Measurements from ENCODE around the gene MAGI2.

The MAGI2 gene

DNA sequence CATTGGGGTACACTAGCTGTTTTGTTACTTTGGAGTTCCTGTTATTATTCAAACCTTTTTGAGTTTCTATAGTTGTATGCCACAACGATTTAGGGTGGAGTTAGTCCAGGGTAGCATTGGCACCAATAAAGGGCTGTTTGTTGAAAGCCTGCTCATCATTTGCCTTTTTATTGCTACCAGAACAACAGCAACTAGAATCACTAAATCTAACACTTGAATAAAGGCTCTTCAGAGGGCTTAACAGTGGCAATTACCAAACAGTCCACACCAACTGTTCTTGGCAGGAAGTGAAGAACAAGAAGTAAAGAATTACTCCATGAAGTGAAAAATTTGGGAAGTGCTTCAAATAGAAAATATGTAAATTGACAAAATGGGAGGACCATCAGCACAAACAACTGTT, 1033.5 kb downstream of the MAGI2 start:
- ChIA-PET CTCF (no interaction called here), POLR2A (no interaction called here)
- DNase-seq (ENCODE audit: extremely low spot score): no peak
- no peak for TF ChIP-seq CTCF (IDR thresholded peaks at IDR 0.05; ENCODE audit: control extremely low read depth, extremely low read depth, low read depth, missing control alignments)

- no peak for DNase-seq (ENCODE audit: extremely low spot score)
- ChIA-PET POLR2A (no interaction called here), CTCF (interaction anchor here (0.9 to 1.7 kb wide), 2 partner anchors 8 to 10 kb away, joined by 4 to 5 read pairs; no protein-coding TSS in a partner anchor)
- no peak for TF ChIP-seq CTCF (IDR thresholded peaks at IDR 0.05; ENCODE audit: control extremely low read depth, extremely low read depth, low read depth, missing control alignments)
These were observed 1036.2 kb downstream of the MAGI2 start for GRCh38 chr7:78417180-78417853.

GRCh38 chr7:78413568-78413967, 1039.9 kb downstream of the MAGI2 start:
- no peak for DNase-seq (ENCODE audit: extremely low spot score)
- POLR2A ChIA-PET: no interaction called here
- CTCF ChIA-PET: interaction anchor here (1.5 kb wide), 1 partner anchor 35 kb away, joined by 3 read pairs; no protein-coding TSS in a partner anchor
- no peak for TF ChIP-seq CTCF (IDR thresholded peaks at IDR 0.05; ENCODE audit: control extremely low read depth, extremely low read depth, low read depth, missing control alignments)

GRCh38 chr7:78412216-78412858, 1041.1 kb downstream of the MAGI2 start:
- TF ChIP-seq CTCF (IDR thresholded peaks at IDR 0.05; ENCODE audit: control extremely low read depth, extremely low read depth, low read depth, missing control alignments): no peak
- DNase-seq (ENCODE audit: extremely low spot score): no peak
- ChIA-PET CTCF (interaction anchor here (1.5 kb wide), 1 partner anchor 37 kb away, joined by 3 read pairs; no protein-coding TSS in a partner anchor), POLR2A (no interaction called here)

DNA sequence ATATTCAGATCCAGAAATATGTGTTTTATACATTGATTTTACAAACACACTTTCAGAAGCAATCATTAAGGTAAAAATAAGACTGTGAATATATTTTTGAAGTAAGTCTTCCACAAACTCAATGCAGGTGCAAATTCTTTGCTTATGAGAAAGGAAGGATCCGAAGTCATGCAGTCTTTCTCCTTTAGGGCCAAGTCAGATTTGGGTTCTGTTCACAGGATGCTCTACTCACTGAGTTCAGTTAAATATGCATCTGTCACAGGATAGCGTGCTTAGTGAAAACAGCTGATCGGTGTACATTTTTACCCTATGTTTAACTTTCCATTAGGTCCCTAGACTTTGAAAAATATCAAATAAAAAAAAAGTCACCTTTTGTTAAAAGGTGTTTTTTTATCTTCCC, 1046.4 kb downstream of the MAGI2 start:
- TF ChIP-seq CTCF (IDR thresholded peaks at IDR 0.05; ENCODE audit: control extremely low read depth, extremely low read depth, low read depth, missing control alignments): no peak
- ChIA-PET POLR2A (no interaction called here), CTCF (interaction anchor here (0.9 to 2.0 kb wide), 4 partner anchors 8 to 42 kb away, joined by 3 to 6 read pairs (median 4); no protein-coding TSS in a partner anchor)
- DNase-seq (ENCODE audit: extremely low spot score): no peak

DNA sequence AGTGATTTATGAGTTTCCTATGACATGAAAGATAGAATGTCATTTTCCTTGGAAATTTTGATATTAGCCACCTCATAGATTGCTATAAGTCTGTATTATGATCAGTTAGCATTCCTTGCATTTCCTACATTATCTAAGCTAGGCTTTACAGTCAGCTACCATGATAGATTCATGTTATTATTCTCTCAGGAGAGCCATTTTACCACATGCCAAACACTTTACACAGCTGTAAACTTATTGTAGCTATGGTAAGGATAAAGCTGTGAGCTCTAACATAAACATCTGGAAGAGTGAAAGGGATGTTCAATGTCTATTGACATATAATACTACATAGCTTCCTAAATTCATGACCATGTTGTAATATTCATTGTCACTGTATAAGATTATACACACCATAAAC, 1046.9 kb downstream of the MAGI2 start:
- no peak for TF ChIP-seq CTCF (IDR thresholded peaks at IDR 0.05; ENCODE audit: control extremely low read depth, extremely low read depth, low read depth, missing control alignments)
- ChIA-PET POLR2A (no interaction called here), CTCF (interaction anchor here (0.9 to 2.0 kb wide), 4 partner anchors 8 to 41 kb away, joined by 3 to 6 read pairs (median 4); no protein-coding TSS in a partner anchor)
- DNase-seq (ENCODE audit: extremely low spot score): no peak
